ENCODE data around the gene IGSF11.

The IGSF11 gene

DNA sequence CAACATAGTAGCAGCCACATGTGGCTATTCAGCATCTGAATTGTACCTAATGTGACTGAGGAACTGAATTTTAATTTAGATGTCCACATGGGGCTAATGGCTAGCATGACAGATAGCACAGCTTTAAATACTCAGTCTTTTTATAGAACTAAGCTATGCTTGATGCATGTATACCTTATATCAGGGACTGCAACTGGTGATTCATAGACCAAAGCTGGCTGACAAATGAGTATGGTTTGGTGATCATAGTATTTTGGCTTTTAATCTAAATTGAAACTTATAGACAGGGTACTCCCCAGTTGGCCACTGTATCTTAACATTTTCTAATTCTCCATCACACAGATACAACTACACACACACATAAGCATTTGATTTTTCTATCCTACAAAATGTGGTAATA, 83.6 kb downstream of the IGSF11 start:
- in situ Hi-C loops (cut with MboI; ENCODE audit: low sequenced_read_pairs) = no loop called here

- in situ Hi-C loops (cut with MboI; ENCODE audit: low sequenced_read_pairs) = no loop called here
These were observed 85.4 kb downstream of the IGSF11 start for GRCh38 chr3:118949113-118949760.

DNA sequence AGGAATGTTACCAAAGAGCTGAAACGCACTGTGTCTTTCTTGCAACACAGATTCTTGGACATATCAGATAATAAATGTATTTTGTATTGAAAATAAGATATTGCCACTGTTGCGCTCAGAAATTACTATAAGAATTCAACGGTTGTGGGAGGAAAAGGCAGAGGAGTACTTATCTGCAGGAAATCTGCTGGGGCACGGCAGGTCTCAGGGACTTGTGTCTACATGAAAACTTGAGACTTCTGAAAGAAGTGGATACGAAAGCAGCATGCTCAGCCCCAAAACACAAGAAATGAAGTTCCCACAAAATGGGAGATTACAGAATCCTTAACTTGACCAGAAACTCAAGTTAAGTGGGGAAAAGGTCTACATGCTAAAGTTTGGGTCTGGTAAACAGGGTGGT, 86.5 kb downstream of the IGSF11 start:
- in situ Hi-C loops (cut with MboI; ENCODE audit: low sequenced_read_pairs) = no loop called here

- in situ Hi-C loops (cut with MboI; ENCODE audit: low sequenced_read_pairs) = no loop called here
These were observed 88.2 kb downstream of the IGSF11 start for GRCh38 chr3:118946449-118946848.

- in situ Hi-C loops (cut with MboI; ENCODE audit: low sequenced_read_pairs) = no loop called here
These were observed 88.8 kb downstream of the IGSF11 start for GRCh38 chr3:118945834-118946233.

DNA sequence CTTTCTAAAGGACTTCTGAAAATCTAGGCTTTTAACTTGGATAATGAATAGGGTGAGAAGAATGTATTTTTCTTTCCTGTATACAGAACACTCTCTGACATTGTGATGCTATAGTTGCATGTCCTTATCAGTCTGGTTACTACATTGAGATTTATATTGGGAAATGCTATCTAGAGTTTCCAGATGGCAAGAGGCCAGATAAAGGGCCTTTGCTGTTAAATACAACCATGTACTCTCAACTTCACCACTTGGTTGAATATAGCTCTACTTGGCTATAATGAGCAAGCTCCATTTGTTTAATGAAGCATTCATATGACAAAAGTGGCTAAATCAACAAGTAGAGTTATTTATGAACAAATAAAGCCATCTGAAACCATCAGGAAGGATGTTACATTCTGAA, 91.0 kb downstream of the IGSF11 start:
- in situ Hi-C loops (cut with MboI; ENCODE audit: low sequenced_read_pairs) = no loop called here

GRCh38 chr3:118942671-118943070, 92.0 kb downstream of the IGSF11 start:
- in situ Hi-C loops (cut with MboI; ENCODE audit: low sequenced_read_pairs) = no loop called here

- in situ Hi-C loops (cut with MboI; ENCODE audit: low sequenced_read_pairs) = no loop called here
These were observed 92.5 kb downstream of the IGSF11 start for GRCh38 chr3:118942195-118942594.

DNA sequence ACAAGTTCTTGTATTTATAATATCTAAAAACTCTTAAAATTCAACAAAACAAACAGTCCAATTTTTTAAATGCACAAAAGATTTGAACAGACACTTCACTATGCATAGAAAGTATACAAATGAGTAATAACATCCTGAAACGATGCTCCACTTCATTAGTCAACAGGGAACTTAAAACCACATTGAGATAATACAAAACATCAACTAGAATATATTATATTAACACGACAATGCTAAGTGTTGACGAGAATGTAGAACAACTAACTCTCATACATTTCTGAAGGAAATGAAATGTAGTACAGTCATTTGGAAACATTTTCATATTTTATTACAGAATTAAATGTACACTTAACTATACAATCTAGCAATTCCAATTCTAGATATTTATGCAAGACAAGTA, 93.4 kb downstream of the IGSF11 start:
- in situ Hi-C loops (cut with MboI; ENCODE audit: low sequenced_read_pairs) = no loop called here

DNA sequence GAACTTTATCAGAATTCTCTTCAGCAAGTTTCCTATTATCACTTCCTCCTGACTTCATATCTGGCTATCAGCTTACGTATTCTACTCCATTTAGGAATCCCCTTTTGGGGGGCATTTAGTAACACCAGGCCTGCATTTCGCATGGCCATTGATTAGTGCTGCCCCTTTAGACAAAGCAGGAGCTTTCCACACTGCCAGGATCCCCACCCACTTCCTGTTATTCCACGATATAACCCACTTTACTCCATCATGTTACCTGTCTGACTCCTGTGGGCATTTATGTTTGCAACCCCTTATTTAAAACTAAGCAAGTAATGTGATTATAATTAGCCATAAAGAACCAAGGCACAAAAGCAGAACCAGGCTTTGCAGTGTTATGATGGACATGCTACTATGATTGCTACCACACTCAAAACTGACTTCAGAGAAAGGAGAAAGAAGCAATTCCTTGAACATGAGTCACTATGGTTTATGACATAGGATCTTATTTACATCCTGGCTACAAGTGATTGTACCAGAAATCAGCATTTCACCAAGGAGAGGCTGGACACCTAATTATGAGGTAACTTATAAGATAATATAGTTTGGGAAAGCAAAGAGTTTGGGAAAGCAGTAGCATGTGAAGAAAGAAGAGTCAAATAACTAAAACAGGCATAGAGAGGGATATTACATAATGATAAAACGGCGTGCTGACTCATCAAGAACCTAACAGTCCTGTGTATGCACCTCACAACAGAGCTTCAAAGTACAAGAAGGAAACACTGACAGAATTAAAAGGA, 96.3 kb downstream of the IGSF11 start:
- in situ Hi-C loops (cut with MboI; ENCODE audit: low sequenced_read_pairs) = no loop called here

- in situ Hi-C loops (cut with MboI; ENCODE audit: low sequenced_read_pairs) = no loop called here
These were observed 97.8 kb downstream of the IGSF11 start for GRCh38 chr3:118936811-118937210.

DNA sequence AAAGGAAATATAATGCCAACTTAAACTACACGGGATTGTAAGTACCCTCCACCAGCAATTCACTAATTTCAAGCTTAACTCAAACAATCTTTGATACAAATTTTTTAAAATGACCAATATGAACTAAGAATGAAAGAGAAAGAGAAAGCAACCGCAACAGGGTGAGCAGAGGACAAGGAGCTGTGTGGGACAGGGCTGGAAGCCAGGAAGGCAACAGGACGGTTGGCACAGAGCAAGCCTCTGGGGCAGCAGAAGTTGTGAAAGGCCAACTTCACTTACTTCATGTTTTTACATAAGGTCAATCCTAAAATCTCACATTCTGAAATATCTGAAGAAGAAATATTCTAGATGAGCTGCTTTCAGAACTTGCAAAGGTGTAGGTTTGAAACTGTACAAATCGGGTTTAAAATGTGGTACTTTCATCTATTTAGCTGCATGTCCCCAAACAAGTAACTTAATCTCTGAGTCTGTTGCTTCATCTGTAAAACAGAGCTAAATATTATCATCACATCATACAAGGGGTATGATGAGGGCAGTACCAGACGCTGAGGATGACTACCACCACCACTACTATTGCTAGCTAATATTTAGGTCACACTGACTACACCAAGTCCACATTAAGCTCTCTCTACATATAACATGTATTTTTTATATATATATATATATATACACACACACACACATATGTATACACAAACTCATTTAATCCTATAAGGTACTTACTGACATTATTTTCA, 101.7 kb downstream of the IGSF11 start:
- in situ Hi-C loops (cut with MboI; ENCODE audit: low sequenced_read_pairs) = no loop called here

DNA sequence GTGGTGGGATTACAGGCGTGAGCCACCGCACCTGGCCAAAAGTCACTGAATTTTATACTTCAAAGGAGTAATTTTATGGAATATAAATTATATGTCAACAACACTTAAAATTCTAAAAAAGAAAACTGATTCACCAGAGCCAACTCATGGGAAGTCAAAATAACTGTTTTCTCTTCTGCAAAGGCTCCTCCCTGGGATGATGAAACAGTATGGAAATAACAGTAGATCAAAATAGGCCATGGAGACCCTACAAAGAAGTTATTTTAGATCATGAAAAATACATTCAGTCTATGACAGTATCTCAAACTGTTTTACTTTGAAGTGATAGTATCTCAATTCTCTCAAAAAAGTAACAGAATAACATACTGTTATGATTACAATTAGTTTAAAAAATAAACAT, 102.7 kb downstream of the IGSF11 start:
- in situ Hi-C loops (cut with MboI; ENCODE audit: low sequenced_read_pairs) = no loop called here

GRCh38 chr3:118927449-118927848, 107.2 kb downstream of the IGSF11 start:
- in situ Hi-C loops (cut with MboI; ENCODE audit: low sequenced_read_pairs) = no loop called here

- in situ Hi-C loops (cut with MboI; ENCODE audit: low sequenced_read_pairs) = no loop called here
These were observed 122.5 kb downstream of the IGSF11 start for GRCh38 chr3:118912188-118912587.

DNA sequence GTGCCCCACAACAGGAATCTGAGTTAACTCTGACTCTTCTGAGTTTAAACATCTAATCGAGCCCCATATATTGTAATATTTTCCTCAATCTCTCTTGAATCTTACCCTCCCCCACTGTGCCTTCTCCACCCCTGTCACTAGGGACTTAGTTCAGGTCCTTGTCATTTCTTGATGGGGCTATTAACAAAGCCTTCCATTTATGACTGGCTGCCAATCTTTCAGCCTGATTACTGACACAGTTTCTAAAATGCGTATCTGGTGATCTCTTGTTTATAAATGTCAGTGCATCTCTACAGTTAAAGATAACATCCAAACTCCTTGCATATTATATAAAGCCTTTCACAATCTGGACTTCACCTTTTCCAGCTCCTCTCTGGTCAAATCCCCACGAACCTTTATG, 124.3 kb downstream of the IGSF11 start:
- in situ Hi-C loops (cut with MboI; ENCODE audit: low sequenced_read_pairs) = no loop called here

DNA sequence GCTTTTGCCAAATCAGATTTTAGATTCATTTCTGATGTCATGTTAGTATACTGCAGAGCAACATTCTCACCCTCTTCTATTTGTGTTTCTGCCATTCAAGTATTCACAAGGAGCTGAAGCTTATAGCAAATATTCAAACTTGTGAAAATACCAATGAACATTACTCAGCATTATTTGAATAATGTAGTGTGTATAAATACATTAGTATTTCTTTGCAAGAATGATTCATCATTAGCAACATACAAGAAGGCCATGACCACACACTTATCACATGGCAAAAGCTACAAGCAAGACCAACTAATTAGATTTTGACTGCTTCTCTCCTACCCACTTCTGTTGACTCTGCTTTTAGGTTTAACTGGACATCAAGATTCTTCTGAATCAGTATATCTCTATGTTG, 124.9 kb downstream of the IGSF11 start:
- in situ Hi-C loops (cut with MboI; ENCODE audit: low sequenced_read_pairs) = no loop called here

GRCh38 chr3:118907909-118908308, 126.7 kb downstream of the IGSF11 start:
- in situ Hi-C loops (cut with MboI; ENCODE audit: low sequenced_read_pairs) = no loop called here

- in situ Hi-C loops (cut with MboI; ENCODE audit: low sequenced_read_pairs) = no loop called here
These were observed 133.7 kb downstream of the IGSF11 start for GRCh38 chr3:118900737-118901525.

GRCh38 chr3:118890206-118890605, 144.4 kb downstream of the IGSF11 start:
- in situ Hi-C loops (cut with MboI; ENCODE audit: low sequenced_read_pairs) = loop anchor here (25.0 kb wide), 1 partner anchor 797 kb away; the partner anchor contains the start of gene COX17

DNA sequence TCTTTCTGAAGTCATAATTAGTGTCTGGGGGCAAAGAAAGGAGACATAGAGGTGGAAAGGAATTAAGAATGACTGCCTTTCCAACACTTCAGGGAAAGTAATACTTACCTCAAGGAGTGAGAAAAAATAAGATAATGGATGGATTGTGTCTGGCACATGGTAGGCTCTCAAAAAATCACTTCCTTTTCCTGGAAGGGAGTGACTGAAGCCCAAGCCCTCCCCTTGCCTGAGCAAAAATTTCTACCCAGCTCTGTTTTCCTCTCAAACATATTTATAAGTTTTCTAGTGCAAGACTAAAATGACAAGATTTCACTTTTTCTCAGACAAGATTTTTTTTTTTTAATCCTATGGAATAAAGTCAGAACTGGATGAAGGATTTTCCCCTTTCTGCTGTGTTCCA, 145.0 kb downstream of the IGSF11 start:
- in situ Hi-C loops (cut with MboI; ENCODE audit: low sequenced_read_pairs) = loop anchor here (25.0 kb wide), 1 partner anchor 798 kb away; the partner anchor contains the start of gene COX17
